Right lung (tissue), 5 donors: Measurements from ENCODE around the gene SHQ1. TPM values are rescaled to one million over a fixed set of nuclear protein-coding genes. Genes with fewer than 3 reads are reported as not detected.
"Not testable (repeated sequence)": the region's sequence is repeated elsewhere in the genome, so short reads cannot be mapped to it uniquely, and the experiment has no call there.

Experiments used
- DNase-seq, 2 donors: peaks; one replicate each; pipeline ENCODE4 v3.0.0-alpha.2; 2013
- polyA plus RNA-seq, 5 donors: library from polyadenylated mRNA; unstranded; fragments of 120-200 nt; gene quantifications; one replicate each; pipeline versions ENCODE4 v1.2.1 to v1.2.3, GENCODE V29; 2013; ENCODE audit warnings: inconsistent platforms in 1 of 5, low replicate concordance in 1 of 5; ENCODE audit not compliant: insufficient read length in 5 of 5, insufficient read depth in 1 of 5

Gene SHQ1
- polyA plus RNA-seq, 5 donors = 18.8 to 26.1 (median 21.7) TPM

- DNase-seq = no peak
Observed at GRCh38 chr3:72753495-72753894, 94.8 kb downstream of the SHQ1 start.

- no peak for DNase-seq
Observed at GRCh38 chr3:72750405-72750965, 97.8 kb downstream of the SHQ1 start.

- DNase-seq = no peak
Observed at GRCh38 chr3:72748659-72749058, 99.6 kb downstream of the SHQ1 start.

- no peak for DNase-seq
Observed at GRCh38 chr3:72746430-72747411, 101.5 kb downstream of the SHQ1 start.

DNA sequence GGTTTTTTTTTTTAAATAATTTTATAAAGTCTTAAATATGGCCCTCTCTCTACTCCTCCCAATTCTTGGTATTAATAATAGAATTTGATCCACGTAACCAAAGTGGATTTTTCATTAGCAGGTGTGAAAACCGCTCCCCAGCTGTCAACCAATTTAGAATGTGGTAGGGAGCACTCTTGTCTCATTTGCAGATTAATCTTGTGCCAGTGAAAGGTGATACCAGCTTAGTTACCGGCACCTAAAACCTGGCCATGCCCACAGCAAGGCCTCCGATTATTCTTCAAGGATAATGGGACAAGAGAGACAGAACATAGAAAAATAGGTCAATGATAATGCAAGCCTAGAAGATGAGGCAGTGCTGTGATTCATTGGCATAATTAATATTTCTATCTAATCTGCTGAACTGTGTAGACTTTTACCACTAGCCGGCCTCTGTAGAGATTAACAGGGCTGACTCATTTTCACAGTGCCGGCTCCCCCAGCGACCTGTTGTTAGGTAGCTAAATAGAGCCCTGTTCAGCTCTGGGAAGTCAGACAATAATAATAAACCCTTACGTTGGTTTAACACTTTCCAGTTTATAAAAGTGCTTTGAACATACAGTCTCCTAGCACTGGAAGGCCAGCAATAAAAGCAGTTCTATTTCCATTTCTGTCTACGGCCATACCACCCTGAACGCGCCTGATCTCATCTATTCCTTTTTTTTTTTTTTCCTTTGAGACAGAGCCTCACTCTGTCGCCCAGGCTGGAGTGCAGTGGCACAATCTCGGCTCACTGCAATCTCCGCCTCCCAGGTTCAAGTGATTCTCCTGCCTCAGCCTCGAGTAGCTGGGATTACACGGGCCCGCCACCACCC lies 102.9 kb downstream of the SHQ1 start:
- DNase-seq = no peak

DNA sequence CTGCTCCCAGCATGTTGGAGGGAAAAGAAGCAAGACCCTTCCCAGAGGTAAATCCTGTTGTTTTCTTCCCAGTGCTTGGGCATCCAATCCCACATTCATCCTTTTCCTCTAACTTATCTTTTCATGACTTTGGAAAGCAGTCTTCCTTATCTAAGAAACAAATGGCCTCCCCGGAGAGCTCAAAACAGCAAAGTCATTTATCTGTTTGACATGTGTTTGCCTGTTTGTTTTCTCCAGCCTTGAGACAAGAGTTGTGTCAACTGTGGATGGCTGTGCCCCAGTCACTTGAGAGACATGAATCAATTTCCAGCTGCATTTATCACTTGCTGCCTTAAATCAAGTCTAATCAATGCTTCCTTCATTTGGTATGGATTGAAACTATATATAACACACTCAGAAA lies 103.9 kb downstream of the SHQ1 start:
- no peak for DNase-seq

GRCh38 chr3:72739531-72740466 lies 108.4 kb downstream of the SHQ1 start:
- no peak for DNase-seq

GRCh38 chr3:72738752-72739530 lies 109.3 kb downstream of the SHQ1 start:
- no peak for DNase-seq

- DNase-seq = not testable (repeated sequence)
Observed at GRCh38 chr3:72735072-72735471, 113.2 kb downstream of the SHQ1 start.

DNA sequence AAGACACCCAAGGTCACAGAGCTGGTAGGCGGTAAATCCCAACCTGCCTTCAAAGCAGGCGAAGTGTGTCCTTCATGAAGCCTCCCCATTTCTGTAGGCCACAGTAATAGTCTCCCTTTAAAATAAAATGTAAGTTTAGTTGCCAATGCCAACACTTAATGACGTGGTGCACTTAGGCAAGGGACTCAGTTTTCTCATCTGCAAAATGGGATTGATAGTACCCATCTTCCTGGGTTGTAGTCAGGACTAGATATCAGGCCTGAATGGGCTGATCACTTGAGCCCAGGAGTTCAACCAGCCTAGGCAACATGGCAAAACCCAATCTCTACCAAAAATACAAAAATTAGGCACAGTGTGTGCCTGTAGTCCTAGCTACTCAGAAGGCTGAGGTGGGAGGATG lies 114.6 kb downstream of the SHQ1 start:
- no peak for DNase-seq

GRCh38 chr3:72732666-72733345 lies 115.4 kb downstream of the SHQ1 start:
- DNase-seq = not testable (repeated sequence)

GRCh38 chr3:72728958-72729467 lies 119.2 kb downstream of the SHQ1 start:
- DNase-seq = no peak

- no peak for DNase-seq
Observed at GRCh38 chr3:72728329-72728889, 119.8 kb downstream of the SHQ1 start.

GRCh38 chr3:72727726-72728125 lies 120.5 kb downstream of the SHQ1 start:
- DNase-seq = no peak

DNA sequence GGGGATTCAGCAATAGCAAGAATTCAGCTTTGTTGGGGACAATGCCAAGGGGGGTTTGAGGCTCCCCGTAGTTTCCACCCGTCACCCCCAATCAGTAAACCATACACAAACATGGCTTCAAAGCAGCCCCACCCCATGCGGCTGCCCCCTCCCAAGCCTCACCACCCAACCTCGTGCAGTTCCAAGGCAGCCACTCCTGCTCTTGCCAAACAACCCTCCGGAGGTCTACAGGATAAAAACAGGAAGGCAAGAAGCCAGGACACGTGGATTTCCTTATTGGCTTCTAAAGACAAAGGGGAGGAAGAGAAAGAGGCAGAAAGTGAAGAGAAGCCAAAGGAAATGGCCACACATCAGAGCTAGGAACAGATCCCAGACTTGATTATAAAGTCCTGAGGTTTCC lies 121.1 kb downstream of the SHQ1 start:
- no peak for DNase-seq

- no peak for DNase-seq
Observed at GRCh38 chr3:72725229-72725628, 123.0 kb downstream of the SHQ1 start.

GRCh38 chr3:72724070-72724469 lies 124.2 kb downstream of the SHQ1 start:
- DNase-seq = no peak

GRCh38 chr3:72722930-72723726 lies 125.1 kb downstream of the SHQ1 start:
- DNase-seq = no peak
